ENCODE results near the gene MICALL2.

DNA sequence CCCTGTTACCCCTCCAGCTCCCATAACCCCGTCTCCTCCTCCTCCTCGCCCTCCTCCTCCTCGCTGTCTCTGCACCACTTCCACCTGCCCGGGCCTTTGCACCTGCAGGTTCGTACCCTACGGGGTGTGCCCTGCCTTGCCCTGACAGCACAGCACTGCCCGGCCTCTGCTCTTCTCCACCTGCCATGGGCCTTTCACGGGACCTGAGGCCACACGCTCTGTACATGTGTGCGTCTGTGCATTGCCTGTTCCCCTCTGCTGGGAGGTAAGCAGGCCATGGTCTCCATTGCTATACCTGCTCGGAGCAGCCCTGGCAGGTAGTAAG is 40.0 kb downstream of the MICALL2 start:
- TF ChIP-seq, protein P1, sequence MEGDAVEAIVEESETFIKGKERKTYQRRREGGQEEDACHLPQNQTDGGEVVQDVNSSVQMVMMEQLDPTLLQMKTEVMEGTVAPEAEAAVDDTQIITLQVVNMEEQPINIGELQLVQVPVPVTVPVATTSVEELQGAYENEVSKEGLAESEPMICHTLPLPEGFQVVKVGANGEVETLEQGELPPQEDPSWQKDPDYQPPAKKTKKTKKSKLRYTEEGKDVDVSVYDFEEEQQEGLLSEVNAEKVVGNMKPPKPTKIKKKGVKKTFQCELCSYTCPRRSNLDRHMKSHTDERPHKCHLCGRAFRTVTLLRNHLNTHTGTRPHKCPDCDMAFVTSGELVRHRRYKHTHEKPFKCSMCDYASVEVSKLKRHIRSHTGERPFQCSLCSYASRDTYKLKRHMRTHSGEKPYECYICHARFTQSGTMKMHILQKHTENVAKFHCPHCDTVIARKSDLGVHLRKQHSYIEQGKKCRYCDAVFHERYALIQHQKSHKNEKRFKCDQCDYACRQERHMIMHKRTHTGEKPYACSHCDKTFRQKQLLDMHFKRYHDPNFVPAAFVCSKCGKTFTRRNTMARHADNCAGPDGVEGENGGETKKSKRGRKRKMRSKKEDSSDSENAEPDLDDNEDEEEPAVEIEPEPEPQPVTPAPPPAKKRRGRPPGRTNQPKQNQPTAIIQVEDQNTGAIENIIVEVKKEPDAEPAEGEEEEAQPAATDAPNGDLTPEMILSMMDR (conservative IDR thresholded peaks at IDR 0.05; ENCODE audit: low read length): no peak
- no peak for TF ChIP-seq EZH2phosphoT487 (IDR thresholded peaks at IDR 0.05; ENCODE audit: borderline replicate concordance)
